OCI-LY7 (cell line): Measurements from ENCODE around the gene ACADM.

Experiments used
- EZH2phosphoT487 ChIP-seq: fragments of 200-600 bp; sonication (generic); IDR thresholded peaks from 2 replicates; pipeline ENCODE4 v1.6.1; 2018; ENCODE audit warnings: low read depth, borderline replicate concordance, mild to moderate bottlenecking, mixed run types, antibody characterized with exemption, low read length, moderate library complexity, mixed read lengths
- TF ChIP-seq, protein P1 (sequence below): fragments of 200-600 bp; sonication (generic); conservative IDR thresholded peaks from 2 replicates; pipeline ENCODE4 v1.5.1; 2014; ENCODE audit warnings: mild to moderate bottlenecking, antibody characterized with exemption, low read length, moderate library complexity, mixed read lengths

- TF ChIP-seq, protein P1, sequence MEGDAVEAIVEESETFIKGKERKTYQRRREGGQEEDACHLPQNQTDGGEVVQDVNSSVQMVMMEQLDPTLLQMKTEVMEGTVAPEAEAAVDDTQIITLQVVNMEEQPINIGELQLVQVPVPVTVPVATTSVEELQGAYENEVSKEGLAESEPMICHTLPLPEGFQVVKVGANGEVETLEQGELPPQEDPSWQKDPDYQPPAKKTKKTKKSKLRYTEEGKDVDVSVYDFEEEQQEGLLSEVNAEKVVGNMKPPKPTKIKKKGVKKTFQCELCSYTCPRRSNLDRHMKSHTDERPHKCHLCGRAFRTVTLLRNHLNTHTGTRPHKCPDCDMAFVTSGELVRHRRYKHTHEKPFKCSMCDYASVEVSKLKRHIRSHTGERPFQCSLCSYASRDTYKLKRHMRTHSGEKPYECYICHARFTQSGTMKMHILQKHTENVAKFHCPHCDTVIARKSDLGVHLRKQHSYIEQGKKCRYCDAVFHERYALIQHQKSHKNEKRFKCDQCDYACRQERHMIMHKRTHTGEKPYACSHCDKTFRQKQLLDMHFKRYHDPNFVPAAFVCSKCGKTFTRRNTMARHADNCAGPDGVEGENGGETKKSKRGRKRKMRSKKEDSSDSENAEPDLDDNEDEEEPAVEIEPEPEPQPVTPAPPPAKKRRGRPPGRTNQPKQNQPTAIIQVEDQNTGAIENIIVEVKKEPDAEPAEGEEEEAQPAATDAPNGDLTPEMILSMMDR: no peak
- no peak for TF ChIP-seq EZH2phosphoT487
Observed at GRCh38 chr1:75771978-75772377, 47.5 kb downstream of the ACADM start.
